Measurements from ENCODE around the gene COL4A1.

COL4A1 gene

DNA sequence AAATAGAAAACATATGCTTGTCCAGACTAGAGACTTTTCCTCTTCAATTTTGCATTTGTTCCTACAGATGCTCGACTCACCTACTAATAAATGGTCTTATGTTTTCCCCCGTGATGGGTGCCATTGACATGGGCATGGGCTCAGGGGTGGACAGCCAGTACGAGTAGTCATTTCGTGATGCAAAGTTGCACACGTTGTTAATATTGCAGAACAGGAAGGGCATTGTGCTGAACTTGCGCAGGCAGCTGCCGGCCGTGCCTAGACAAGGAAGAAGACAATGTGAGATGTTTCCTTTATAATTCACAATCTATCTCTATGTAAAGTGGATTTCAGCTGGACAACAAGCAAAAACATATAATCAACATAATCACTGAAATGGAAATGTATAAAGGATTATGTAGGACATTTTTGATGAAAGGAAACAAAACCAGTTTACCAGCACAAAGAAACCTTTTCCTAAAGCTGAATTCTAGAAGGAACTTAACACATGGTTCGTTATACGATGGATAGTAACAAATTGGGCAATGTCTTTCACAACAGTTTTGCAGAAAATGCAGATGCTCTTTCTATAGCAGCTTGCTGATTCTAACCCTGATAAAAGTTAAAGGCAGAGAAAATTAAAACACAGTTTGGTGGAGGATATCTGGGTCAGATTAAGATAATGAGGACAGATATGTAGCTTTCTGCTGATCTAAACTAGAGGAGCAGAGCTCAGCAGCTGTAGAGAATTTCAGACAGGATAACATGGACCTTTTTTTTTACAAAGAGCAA, 145.7 kb downstream of the COL4A1 start:
- Mint-ChIP-seq H3K4me3 (no peak overlapping the region), H3K36me3 (no peaks in the 10 kb centered on the region), H3K27ac (no peak overlapping the region), H3K9me3 (peaks cover 1% of the 10 kb centered on the region), H3K4me1 (no peaks in the 10 kb centered on the region), H3K27me3 (peaks cover 3% of the 10 kb centered on the region)
- no peak for ATAC-seq (ENCODE audit: low read depth)
- DNase-seq (ENCODE audit: low spot score in 2 of 2), result no peak

DNA sequence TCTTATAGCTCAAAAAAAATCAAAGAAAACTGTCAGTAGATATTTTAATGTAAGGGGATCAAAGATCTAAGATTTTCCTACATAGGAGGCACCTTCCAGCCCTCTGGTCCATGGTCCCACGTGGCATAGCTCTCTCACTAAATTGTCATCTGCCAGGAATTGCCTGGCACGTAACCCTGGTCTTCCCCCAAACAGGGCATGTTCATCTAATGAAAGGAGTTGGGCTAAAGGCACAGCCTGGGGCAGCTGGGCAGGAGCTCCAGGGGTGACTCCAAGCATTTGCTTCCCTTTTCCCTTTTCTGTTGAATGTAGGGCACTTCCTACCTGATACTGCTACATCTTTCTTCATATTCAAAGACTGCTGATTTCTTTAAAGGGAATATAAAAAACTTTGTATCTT, 148.7 kb downstream of the COL4A1 start:
- Mint-ChIP-seq H3K36me3 (no peaks in the 10 kb centered on the region), H3K4me1 (no peaks in the 10 kb centered on the region), H3K27ac (no peak overlapping the region), H3K9me3 (peaks cover 1% of the 10 kb centered on the region), H3K27me3 (no peaks in the 10 kb centered on the region), H3K4me3 (no peak overlapping the region)
- ATAC-seq (ENCODE audit: low read depth), result no peak
- no peak for DNase-seq (ENCODE audit: low spot score in 2 of 2)

GRCh38 chr13:110157718-110158117, 149.2 kb downstream of the COL4A1 start:
- ATAC-seq (ENCODE audit: low read depth) (no peak), DNase-seq (ENCODE audit: low spot score in 2 of 2) (no peak)
- Mint-ChIP-seq H3K36me3 (no peaks in the 10 kb centered on the region), H3K4me1 (no peaks in the 10 kb centered on the region), H3K27ac (no peak overlapping the region), H3K27me3 (no peaks in the 10 kb centered on the region), H3K4me3 (no peak overlapping the region), H3K9me3 (peaks cover 1% of the 10 kb centered on the region)

- Mint-ChIP-seq H3K27ac (no peak overlapping the region), H3K36me3 (no peaks in the 10 kb centered on the region), H3K4me1 (no peaks in the 10 kb centered on the region), H3K9me3 (peaks cover 1% of the 10 kb centered on the region), H3K27me3 (no peaks in the 10 kb centered on the region), H3K4me3 (no peak overlapping the region)
- ATAC-seq (ENCODE audit: low read depth), result no peak
- no peak for DNase-seq (ENCODE audit: low spot score in 2 of 2)
Observed at GRCh38 chr13:110156301-110157049, 150.5 kb downstream of the COL4A1 start.

DNA sequence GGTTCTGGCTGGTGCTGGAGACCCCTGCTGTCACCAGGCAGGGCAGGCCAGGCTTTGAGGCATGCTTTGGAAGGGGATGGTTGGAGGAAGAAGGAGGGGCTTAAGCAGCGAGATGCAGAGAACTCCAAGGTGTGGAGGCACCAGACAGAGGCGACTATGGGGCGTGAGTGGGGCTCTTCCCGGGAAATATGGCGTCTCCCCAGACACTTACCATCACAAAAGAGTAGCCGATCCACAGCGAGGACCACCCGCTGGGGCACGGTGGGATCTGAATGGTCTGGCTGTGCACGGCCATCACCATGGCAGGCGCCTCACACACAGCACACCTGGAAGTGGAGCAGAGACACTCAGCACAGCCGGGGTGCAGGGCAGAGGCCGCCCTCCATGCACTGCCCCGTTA, 151.9 kb downstream of the COL4A1 start:
- H3K27me3 Mint-ChIP-seq, result no peaks in the 10 kb centered on the region
- no peaks in the 10 kb centered on the region for H3K9me3 Mint-ChIP-seq
- no peak for DNase-seq (ENCODE audit: low spot score in 2 of 2)
- H3K4me3 Mint-ChIP-seq, result no peak overlapping the region
- no peaks in the 10 kb centered on the region for H3K4me1 Mint-ChIP-seq
- no peak for ATAC-seq (ENCODE audit: low read depth)
- H3K27ac Mint-ChIP-seq, result no peak overlapping the region
- no peaks in the 10 kb centered on the region for H3K36me3 Mint-ChIP-seq

- Mint-ChIP-seq H3K4me3 (no peak overlapping the region), H3K9me3 (no peaks in the 10 kb centered on the region), H3K27ac (no peak overlapping the region), H3K36me3 (no peaks in the 10 kb centered on the region), H3K4me1 (no peaks in the 10 kb centered on the region), H3K27me3 (no peaks in the 10 kb centered on the region)
- DNase-seq (ENCODE audit: low spot score in 2 of 2) (no peak), ATAC-seq (ENCODE audit: low read depth) (no peak)
Observed at GRCh38 chr13:110154410-110154933, 152.5 kb downstream of the COL4A1 start.

DNA sequence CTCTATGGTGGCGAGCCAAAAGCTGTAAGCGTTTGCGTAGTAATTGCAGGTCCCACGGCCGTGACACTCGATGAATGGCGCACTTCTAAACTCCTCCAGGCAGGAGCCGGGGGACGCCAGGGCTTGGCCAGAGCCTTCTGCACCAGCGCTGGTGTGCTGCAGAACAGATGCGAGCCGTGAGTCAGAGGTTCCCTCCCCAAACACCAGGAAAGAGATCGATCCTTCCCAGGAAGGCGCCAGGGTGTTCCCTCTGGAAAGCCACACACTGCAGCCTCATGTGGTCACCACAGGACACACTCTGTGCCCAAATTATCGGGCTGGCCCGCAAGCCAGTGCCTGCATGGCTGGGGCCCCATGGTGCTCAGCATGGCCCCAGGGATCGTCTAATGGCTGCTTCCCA, 154.6 kb downstream of the COL4A1 start:
- H3K27ac Mint-ChIP-seq, result no peak overlapping the region
- H3K36me3 Mint-ChIP-seq, result no peaks in the 10 kb centered on the region
- ATAC-seq (ENCODE audit: low read depth), result no peak
- H3K9me3 Mint-ChIP-seq, result no peaks in the 10 kb centered on the region
- DNase-seq (ENCODE audit: low spot score in 2 of 2), result no peak
- no peaks in the 10 kb centered on the region for H3K4me1 Mint-ChIP-seq
- no peak overlapping the region for H3K4me3 Mint-ChIP-seq
- H3K27me3 Mint-ChIP-seq, result no peaks in the 10 kb centered on the region

- no peak for DNase-seq (ENCODE audit: low spot score in 2 of 2)
- Mint-ChIP-seq H3K4me3 (no peak overlapping the region), H3K27ac (no peak overlapping the region), H3K4me1 (no peaks in the 10 kb centered on the region), H3K36me3 (no peaks in the 10 kb centered on the region), H3K9me3 (no peaks in the 10 kb centered on the region), H3K27me3 (no peaks in the 10 kb centered on the region)
- ATAC-seq (ENCODE audit: low read depth), result no peak
Observed at GRCh38 chr13:110151462-110151861, 155.5 kb downstream of the COL4A1 start.

DNA sequence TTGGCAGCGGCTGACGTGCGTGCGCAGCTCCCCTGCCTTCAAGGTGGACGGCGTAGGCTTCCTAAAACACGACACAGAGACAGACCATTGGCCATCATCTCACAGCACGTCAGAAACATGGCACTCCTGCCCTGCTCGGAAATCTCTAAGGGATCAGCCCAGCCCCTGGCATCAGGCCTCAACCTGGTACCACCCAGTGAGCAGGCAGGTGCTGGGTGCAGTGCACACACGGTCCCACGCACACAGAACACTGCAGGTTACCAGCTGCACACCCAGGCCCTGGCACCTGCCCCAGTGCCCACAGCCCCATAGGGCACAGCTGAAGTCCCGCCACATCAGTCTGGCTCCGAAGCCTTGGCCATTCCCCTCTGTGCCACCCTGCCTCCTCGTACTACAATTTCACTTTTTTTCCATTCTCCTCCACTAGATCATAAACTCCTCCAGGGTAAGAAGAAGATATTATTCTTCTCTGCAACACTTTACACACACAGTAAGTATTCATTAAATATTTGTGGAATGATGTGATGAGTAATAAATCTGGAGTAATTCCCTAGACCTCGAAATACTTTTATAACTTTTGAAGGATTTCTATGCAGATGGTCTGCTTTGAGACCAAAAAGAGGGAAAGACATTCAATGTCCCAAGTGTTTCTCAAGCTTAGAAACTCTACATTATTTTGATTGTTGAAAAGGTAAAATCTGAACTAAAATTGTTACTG, 156.4 kb downstream of the COL4A1 start:
- no peak for ATAC-seq (ENCODE audit: low read depth)
- no peak overlapping the region for H3K4me3 Mint-ChIP-seq
- peaks cover 2% of the 10 kb centered on the region for H3K27me3 Mint-ChIP-seq
- H3K27ac Mint-ChIP-seq, result no peak overlapping the region
- H3K9me3 Mint-ChIP-seq, result peaks cover 2% of the 10 kb centered on the region
- no peak for DNase-seq (ENCODE audit: low spot score in 2 of 2)
- H3K36me3 Mint-ChIP-seq, result no peaks in the 10 kb centered on the region
- H3K4me1 Mint-ChIP-seq, result no peaks in the 10 kb centered on the region

GRCh38 chr13:110149036-110149435, 157.9 kb downstream of the COL4A1 start:
- no peak overlapping the region for H3K4me3 Mint-ChIP-seq
- DNase-seq (ENCODE audit: low spot score in 2 of 2), result no peak
- no peak for ATAC-seq (ENCODE audit: low read depth)
- no peaks in the 10 kb centered on the region for H3K4me1 Mint-ChIP-seq
- H3K36me3 Mint-ChIP-seq, result no peaks in the 10 kb centered on the region
- peaks cover 2% of the 10 kb centered on the region for H3K9me3 Mint-ChIP-seq
- peaks cover 2% of the 10 kb centered on the region for H3K27me3 Mint-ChIP-seq
- no peak overlapping the region for H3K27ac Mint-ChIP-seq

DNA sequence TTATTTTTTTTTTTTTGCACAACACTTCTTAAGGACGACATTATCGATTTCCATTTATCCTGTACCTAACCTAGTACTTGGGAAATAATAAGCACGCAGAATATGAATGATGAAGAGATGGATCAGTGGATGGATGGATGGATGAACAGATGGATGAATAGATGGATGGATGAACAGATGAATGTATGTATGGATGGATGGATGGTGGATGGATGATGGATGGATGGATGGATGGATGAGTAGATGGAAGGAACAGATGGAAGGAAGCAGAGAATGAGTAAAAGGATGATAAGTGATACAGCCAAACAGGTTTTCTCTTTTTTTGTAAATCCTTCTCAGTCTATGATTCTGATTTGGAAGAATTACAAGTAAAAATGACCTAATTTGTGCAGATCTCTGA, 166.9 kb downstream of the COL4A1 start:
- Mint-ChIP-seq H3K9me3 (peaks cover 17% of the 10 kb centered on the region), H3K27ac (no peak overlapping the region), H3K27me3 (peaks cover 14% of the 10 kb centered on the region), H3K4me1 (no peaks in the 10 kb centered on the region), H3K4me3 (no peak overlapping the region), H3K36me3 (no peaks in the 10 kb centered on the region)
- ATAC-seq (ENCODE audit: low read depth), result no peak
- DNase-seq (ENCODE audit: low spot score in 2 of 2), result no peak

DNA sequence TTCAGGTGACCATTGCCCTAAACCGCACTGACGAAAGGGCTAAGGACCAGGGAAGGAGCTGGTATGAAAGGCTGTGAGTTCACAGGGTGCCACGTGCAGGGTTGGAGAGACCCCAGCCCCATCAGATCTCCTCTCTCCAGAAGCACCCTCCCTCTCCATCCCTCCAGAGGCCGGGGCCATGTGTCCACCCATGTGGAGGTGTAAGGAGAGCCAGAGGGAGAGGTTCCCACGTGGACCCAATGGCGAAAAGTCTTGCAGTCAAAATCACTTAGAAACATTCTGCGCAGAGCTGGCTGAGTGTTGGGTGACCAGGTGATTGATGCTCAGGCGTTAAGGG, 168.3 kb downstream of the COL4A1 start:
- H3K27me3 Mint-ChIP-seq, result peaks cover 17% of the 10 kb centered on the region
- H3K36me3 Mint-ChIP-seq, result no peaks in the 10 kb centered on the region
- H3K4me3 Mint-ChIP-seq, result no peak overlapping the region
- H3K9me3 Mint-ChIP-seq, result peaks cover 15% of the 10 kb centered on the region
- ATAC-seq (ENCODE audit: low read depth), result no peak
- no peak overlapping the region for H3K27ac Mint-ChIP-seq
- no peaks in the 10 kb centered on the region for H3K4me1 Mint-ChIP-seq
- DNase-seq (ENCODE audit: low spot score in 2 of 2), result no peak

DNA sequence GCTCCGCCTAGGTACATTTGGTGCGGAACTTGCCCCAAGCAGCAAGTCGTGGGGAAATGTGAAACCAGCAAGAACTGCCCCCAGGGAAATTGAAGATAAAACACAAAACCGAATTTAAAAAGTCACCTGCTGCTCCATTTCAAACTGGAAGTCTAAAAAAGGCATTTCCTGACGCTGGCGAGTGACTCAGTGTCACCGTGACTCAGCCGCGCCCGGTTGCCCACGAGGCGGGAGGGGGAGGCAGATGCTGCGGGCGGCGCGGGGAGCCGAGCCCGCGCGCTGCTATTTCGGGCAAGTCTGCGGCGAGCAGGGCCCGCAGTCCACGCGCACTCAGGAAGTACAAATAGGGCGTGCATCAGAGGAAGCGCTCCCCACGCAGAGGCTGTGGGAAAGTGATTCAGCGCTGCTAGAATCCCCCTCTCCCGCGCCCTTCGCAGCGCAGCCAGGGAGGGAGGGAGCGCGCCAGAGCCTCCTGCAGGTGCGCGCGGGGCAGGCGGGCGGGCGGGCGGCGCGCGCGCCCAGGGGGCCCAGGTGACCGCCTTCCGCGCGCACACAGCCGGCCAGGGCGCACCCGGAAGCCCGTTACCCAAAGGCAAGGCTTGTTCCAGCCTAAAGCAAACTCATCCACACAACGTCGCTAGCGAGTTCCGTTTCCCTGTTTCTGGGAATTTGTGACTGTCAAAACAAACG, 168.8 kb downstream of the COL4A1 start:
- no peaks in the 10 kb centered on the region for H3K36me3 Mint-ChIP-seq
- DNase-seq (ENCODE audit: low spot score in 2 of 2) (no peak), ATAC-seq (ENCODE audit: low read depth) (no peak)
- peak overlapping the region; percentile 64 for H3K4me3 Mint-ChIP-seq
- no peak overlapping the region for H3K27ac Mint-ChIP-seq
- peaks cover 17% of the 10 kb centered on the region for H3K27me3 Mint-ChIP-seq
- H3K4me1 Mint-ChIP-seq, result no peaks in the 10 kb centered on the region
- H3K9me3 Mint-ChIP-seq, result peaks cover 15% of the 10 kb centered on the region

GRCh38 chr13:110137680-110138009, 169.3 kb downstream of the COL4A1 start:
- Mint-ChIP-seq H3K4me3 (peak overlapping the region; percentile 64), H3K27ac (no peak overlapping the region), H3K27me3 (peaks cover 17% of the 10 kb centered on the region), H3K9me3 (peaks cover 11% of the 10 kb centered on the region), H3K36me3 (no peaks in the 10 kb centered on the region), H3K4me1 (no peaks in the 10 kb centered on the region)
- ATAC-seq (ENCODE audit: low read depth) (no peak), DNase-seq (ENCODE audit: low spot score in 2 of 2) (no peak)
